Myocyte (in vitro differentiated cells): ENCODE data around the gene LUZP1. TPM values are rescaled to one million over a fixed set of nuclear protein-coding genes. Genes with fewer than 3 reads are reported as not detected.

ENCODE experiments used
- DNase-seq: peaks from one replicate; pipeline ENCODE4 v3.0.0-alpha.2; 2012; ENCODE audit warnings: low read depth
- total RNA-seq: library from RNA; depleted of rRNA; stranded (reverse); fragments of >200 nt; gene quantifications from 2 replicates; pipeline ENCODE4 v1.2.3, GENCODE V29; 2014

Gene LUZP1
- total RNA-seq, 1 donor from 2014 or later = 19.1 TPM

GRCh38 chr1:23188936-23189452, 20.3 kb upstream of the LUZP1 start:
- peak; percentile 80 for DNase-seq

GRCh38 chr1:23188434-23188884, 19.8 kb upstream of the LUZP1 start:
- no peak for DNase-seq

DNA sequence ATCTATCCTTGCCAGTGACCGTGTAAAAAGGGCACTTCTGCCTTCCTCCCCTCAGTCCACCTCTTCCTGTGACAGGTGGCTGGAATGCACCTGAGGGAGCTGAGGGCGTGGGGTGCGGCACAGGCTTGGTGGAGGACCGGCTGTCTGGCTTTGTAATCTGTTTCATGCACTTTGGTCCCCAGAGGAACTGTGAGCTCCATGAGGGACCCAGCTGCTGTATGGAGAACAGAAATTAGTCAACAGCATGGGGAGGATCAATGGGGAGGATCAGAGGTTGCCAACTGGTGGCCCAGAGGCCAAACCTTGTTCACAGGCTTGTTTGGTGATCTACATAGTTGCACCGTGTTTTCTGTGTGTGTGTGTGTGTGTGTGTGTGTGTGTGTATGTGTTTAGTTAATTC, 19.0 kb upstream of the LUZP1 start:
- DNase-seq = no peak

- no peak for DNase-seq
Measured at GRCh38 chr1:23185381-23185780, 16.7 kb upstream of the LUZP1 start.

DNA sequence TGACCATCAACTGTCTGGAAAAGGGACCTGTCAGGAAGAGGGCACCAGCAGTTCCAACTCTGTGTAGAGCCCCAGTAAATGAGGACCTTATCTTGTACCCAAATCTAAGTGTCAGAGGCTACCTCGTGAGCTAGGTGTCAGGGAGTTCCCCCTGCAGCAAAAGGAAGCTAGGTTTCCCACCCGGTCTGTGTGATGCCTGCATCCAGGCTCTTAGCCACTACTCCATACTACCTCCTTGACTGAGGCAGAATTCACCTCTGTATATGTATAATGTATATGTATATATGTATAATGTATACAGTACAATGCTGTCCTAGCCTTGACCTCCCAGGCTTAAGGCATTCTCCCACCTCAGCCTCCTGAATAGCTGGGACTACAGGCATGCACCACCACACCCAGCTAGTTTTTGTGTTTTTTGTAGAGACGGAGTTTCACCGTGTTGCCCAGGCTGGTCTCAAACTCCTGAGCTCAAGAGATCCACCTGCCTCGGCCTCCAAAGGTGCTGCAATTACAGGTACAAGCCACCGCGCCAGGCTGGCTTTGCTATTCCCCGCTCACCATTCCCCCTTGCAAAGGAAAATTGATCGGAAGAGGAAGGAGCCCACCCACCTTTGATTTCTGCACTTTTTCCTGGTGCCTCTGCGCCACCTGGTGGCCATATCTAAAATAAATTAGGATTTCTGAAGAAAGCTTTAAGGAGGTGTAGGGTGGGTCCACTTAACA, 15.7 kb upstream of the LUZP1 start:
- DNase-seq = peak; percentile 60

GRCh38 chr1:23179862-23180261, 11.2 kb upstream of the LUZP1 start:
- no peak for DNase-seq

- DNase-seq = no peak
Measured at GRCh38 chr1:23178950-23179349, 10.3 kb upstream of the LUZP1 start.

DNA sequence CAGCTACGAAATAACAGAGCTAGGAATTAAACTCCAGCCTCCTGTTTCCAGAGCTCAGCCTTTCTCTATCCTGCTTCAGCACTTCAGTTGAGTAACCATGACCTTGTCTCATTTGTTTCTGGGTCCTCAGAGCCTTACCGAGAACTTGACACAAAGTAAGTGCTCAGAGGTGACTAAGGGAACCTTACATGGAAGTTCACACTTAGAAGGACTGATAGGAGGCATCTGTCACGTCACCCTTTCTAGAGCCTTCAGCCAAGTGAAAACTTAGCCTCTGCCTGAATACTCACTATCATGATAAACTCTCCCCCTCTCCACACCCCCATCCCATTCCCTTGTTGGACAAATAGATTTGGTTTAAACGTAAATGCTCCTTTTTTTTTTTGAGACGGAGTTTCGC, 9.8 kb upstream of the LUZP1 start:
- no peak for DNase-seq

DNA sequence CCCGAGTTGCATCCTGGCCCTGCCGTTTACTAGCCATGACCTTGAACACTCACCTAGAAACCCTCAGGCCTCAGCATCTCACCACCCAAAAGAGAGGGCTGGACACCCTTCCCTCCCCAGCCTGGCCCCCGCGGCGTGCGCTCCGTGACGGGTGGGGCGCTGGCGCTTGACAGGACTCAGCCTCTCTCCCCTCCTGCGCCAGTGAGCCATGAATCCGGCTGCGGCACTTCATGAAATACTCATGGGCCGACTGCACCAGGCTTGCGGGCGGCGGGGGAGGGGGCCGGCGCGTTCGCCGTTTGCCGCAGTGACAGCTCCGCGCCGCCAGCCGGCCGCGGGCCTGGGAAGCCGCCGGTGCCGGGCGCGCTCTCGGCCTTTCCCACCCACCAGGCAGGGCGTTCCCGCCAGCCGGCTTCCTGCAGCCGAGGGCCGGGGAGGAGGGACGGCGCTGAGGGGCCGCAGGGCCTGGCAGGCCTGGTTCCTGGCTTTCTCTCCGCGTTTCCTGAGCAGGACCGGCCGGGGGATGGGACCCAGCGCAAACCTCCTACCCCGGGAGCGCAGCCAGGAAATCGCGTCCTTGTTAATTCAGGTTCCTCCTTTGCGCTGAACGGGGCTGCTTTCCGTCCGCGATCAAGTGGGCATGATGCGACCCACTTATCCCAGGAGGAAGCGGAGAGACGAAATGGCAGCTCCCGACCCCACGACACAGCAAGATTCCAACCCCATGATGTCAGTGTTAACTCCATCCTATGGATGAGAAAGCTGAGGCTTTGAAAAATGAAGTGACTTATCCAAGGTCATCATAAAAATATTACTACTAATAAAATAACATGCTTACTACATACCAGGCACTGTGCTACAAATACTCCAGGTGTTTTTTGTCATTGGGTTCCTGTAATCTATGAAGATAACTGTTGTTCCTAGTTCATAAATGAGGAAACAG, 9.1 kb upstream of the LUZP1 start:
- DNase-seq = peak; percentile 76

DNA sequence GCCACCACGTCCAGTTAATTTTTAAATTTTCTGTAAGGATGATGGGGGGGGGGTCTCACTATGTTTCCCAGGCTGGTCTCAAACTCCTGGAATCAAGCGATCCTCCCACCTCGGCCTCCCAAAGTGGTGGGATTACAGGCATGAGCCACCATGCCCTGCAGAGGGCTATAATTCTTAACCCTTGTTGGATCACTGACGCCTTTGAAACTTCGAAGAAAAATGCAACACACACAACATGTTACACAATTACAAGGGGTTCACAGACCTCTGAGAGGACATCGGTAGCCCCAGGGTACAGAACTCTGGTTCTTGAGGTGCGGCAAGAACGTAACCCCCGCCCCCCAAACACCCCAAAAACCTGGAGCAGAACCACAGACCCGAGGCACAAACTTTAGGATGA, 8.4 kb upstream of the LUZP1 start:
- DNase-seq = no peak

GRCh38 chr1:23174426-23175110, 5.9 kb upstream of the LUZP1 start:
- DNase-seq = no peak

DNA sequence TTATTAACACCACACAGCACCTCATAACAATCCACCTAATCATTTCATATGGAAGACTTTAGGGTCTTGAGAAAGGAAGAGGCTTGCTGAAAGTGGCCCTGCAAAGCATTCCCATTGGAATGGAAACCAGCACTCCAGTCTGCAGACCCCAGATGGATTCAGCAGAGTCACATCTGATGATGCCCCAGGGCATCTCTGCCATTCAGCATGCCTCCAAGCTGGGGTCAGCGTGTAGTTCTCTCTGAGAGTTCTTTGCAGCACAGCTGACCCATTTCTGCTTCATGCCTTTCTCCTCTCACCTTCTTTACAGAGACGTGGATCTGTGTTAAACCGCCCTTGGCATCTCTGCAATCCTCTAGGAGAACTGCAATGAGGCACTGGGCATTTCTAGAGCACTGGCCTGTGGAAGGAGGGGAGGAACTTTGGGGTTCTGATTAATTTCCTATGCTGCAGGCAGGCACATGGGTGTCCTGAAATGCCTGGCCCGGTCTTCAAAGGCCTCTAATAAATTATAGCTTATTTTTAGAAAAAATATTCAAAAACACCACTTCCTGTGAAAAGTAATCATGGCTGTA, 2.6 kb upstream of the LUZP1 start:
- no peak for DNase-seq

DNA sequence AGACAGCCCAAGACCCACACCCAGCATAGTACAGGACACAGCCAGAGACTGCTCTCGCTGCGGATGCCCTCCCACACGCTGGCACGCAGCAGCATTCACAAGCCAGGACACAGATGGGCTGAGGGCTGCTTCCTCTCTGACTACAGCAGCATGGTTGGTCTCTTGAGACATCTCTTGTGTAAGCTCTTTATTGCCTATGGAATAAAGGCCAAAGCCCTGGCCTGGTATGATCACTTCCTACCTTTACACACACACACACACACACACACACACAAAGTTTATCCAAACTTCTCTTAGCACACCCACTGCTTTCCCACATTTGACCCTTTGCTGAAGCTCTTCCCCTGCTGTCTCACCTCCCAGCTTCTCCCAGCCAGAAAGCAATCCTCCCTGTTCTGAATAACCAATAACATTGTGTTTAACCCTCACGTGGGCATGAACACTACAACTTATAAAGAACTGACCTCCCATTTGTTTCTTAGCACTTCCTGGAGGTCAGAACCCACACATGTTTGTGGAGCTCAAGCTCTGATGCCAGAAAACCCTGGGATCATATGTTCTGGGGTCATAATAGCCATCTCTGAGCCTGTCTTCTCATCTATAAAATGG, 1.2 kb upstream of the LUZP1 start:
- DNase-seq = peak; percentile 74

DNA sequence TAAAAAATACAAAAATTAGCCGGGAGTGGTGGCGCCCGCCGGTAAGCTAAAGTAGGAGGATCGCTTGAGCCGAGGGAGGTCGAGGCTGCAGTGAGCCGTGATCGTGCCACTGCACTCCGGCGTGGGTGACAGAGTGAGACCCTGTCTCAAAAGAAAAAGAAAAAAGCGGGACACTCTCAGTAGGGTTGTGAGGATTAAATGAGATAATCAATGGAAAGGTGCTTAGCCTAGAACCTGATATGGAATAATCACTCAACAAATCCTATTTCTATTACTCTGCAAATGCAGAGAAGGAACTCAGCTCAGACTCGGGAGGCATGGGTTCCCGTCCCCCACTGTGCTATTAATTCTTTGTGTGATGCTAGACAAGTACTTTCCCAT, 529 bp upstream of the LUZP1 start:
- DNase-seq = no peak

DNA sequence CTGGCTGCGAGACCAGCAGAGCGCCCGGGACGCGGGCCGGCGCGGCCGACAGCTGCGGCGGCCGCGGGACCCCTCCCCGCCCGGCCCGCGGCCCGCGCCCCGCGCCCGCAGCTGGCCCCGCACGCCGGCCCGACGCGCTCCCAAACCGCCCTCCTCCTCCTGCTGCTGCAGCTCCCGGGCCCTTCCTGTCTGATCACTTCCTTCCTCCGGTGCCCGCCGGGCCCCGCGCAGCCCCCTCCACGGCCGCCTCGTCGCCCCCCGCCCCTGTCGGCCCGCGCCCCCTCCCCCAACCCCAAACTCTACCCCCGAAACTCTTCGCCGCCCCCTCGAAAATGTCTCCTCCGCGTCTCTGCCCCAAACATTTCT, 594 bp downstream of the LUZP1 start:
- no peak for DNase-seq

DNA sequence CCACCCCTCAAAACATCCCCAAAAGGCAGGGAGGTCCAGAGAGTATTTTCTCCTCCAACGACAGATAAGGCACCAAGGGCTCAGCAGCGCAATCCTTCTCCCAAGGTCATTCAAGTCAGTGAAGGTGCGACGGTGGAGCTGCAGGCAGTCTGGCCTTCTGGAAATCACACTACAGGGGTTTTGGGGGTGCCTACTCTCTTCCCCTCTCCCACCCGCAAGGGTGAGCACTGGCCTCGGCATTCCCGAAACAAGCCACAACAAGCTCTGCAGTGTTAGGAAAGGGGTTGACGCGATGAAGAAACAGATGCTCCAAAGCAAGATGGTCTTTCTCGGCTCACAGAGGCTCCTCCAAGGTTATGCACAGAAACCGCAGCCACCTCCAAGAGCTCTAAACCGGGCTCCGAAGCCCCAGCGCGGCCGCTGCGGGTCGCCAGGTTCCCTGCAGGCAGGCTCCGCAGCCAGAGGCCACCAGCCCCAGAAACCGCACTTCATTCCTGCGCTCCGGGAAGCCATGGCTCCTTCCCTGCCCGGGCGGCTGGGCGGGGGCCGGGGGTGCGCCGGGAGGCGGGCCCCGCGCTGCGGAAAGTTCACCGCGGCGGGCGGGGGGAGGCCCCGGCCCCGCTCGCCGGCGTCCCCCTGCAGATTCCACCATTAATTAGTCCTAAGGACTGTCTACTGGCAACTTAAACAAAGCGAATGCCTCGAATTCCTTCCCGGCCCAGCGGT, 1.1 kb downstream of the LUZP1 start:
- peak; percentile 83 for DNase-seq

GRCh38 chr1:23166854-23167253, 1.8 kb downstream of the LUZP1 start:
- no peak for DNase-seq

DNA sequence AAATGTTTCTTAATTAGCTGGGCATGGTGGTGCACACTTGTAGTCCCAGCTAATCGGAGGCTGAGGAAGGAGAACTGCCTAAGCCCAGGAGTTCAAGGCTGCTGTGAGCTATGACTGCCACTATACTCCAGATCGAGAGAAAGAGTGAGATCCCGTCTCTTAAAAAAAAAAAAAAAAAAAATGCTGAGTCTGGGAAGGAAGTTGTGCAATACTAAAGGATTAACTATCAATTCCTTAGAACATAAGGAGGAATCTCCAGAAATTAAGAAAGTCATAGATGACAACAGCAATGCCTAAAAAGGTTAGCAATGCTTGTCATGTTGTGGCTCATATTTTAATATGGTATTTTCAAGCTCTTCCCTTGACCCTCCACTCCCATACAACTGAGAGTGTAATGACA, 5.3 kb downstream of the LUZP1 start:
- DNase-seq = no peak

- no peak for DNase-seq
Measured at GRCh38 chr1:23159963-23160877, 8.4 kb downstream of the LUZP1 start.
